Tibial artery (tissue), 4 donors: ENCODE data around the gene MLLT1.
"Not testable (repeated sequence)": the region's sequence is repeated elsewhere in the genome, so short reads cannot be mapped to it uniquely, and the experiment has no call there.

ENCODE experiments used
- DNase-seq, 2 donors: peaks; one replicate each; pipeline ENCODE4 v3.0.0-alpha.2; 2019
- H3K27ac ChIP-seq, 2 donors: fragments of 200-600 bp; sonication (generic) in 1 of 2; 1 replicate in 1 of 2; 2 replicates in 1 of 2; pipeline ENCODE4 v1.5.1; 2018 to 2019; ENCODE audit warnings: mild to moderate bottlenecking in 1 of 2
- H3K27me3 ChIP-seq, 2 donors: fragments of 200-600 bp; sonication (generic) in 1 of 2; one replicate each; pipeline versions ENCODE4 v1.5.1 to v1.6.0; 2016 to 2019
- H3K36me3 ChIP-seq, 3 donors: fragments of 200-600 bp; sonication (generic) in 2 of 3; one replicate each; pipeline ENCODE4 v1.5.1; 2016 to 2019; ENCODE audit warnings: mild to moderate bottlenecking in 2 of 3
- H3K4me1 ChIP-seq, 4 donors: fragments of 200-600 bp; sonication (generic) in 2 of 4; 1 replicate in 3 of 4; 2 replicates in 1 of 4; pipeline ENCODE4 v1.5.1; 2016 to 2019
- H3K4me3 ChIP-seq, 2 donors: fragments of 200-600 bp; sonication (generic) in 1 of 2; 1 replicate in 1 of 2; 2 replicates in 1 of 2; pipeline ENCODE4 v1.5.1; 2018 to 2019; ENCODE audit warnings: mild to moderate bottlenecking in 2 of 2
- H3K9me3 ChIP-seq, 3 donors: fragments of 200-600 bp; sonication (generic) in 1 of 3; one replicate each; pipeline ENCODE4 v1.5.1; 2016 to 2019
- CTCF ChIP-seq, 2 experiments: fragments of 200-600 bp in 1 of 2; fragments of 450-650 bp in 1 of 2; IDR thresholded peaks; one replicate each; pipeline ENCODE4 v1.5.1; 2017 to 2019; ENCODE audit warnings: antibody characterized with exemption in 2 of 2, mild to moderate bottlenecking in 1 of 2, moderate library complexity in 1 of 2
- intact Hi-C: fragments of 100-400 bp; cut with DNase I; formaldehyde crosslinking; loops from one replicate; pipeline ENCODE4 v1.15.0; 2023; ENCODE audit warnings: low total_unique reads

The MLLT1 gene

DNA sequence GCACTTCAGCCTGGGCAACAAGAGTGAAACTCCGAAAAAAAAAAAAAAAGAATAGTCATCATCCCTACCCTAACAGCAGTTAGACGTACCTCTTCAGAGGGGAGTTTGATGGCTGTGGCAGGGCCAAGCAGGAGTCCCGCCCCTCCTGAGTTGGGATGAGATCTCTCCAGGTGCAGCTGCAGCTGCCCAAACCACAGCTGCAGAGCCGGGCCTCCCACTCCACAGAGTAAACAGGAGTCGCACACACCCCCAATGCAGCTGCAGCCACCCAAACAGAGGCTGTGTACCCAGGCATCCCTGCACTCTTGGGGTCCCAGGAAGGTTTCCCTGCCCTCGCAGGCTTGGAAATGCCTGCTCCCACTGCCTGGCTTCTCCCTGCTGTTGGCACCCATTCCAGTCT lies 17.4 kb upstream of the MLLT1 start:
- Histone ChIP-seq H3K9me3 (peaks cover 0 to 21% (median 17%) of the 10 kb centered on the region in 3 donors), H3K4me1 (no peaks in the 10 kb centered on the region), H3K36me3 (peaks cover 0 to under 1% (median 0%) of the 10 kb centered on the region in 3 donors), H3K27ac (no peak overlapping the region), H3K4me3 (no peak overlapping the region), H3K27me3 (peaks cover 0 to 17% of the 10 kb centered on the region in 2 donors)
- intact Hi-C loops = no loop called here
- TF ChIP-seq CTCF (IDR thresholded peaks at IDR 0.05) = no peak
- DNase-seq = no peak

DNA sequence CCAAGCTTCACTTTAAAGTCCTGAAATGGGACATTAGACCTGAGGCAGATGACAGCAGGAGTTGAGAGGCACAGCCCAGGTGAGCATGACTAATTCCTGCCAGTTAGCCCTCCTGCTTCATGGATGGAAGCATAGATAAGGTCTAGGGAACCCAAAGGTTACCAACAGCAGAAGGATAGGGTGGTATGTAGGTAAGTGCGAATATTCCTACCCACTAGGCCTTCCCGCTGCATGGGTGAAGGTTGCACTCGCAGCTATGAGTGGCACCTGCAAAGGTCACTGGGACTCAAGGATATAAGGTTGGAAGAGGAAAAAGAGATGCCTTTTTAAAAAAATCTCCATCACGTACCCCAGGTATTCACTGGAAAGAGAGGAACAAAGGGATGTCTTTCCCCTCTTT lies 12.2 kb upstream of the MLLT1 start:
- DNase-seq = no peak
- Histone ChIP-seq H3K4me3 (no peak overlapping the region), H3K4me1 (no peaks in the 10 kb centered on the region), H3K27me3 (no peaks in the 10 kb centered on the region), H3K36me3 (peaks cover 0 to 9% (median 0%) of the 10 kb centered on the region in 3 donors), H3K9me3 (peaks cover 0 to 59% (median 53%) of the 10 kb centered on the region in 3 donors), H3K27ac (no peak overlapping the region)
- TF ChIP-seq CTCF (IDR thresholded peaks at IDR 0.05) = no peak
- intact Hi-C loops = no loop called here

- peaks cover 0 to 66% (median 57%) of the 10 kb centered on the region in 3 donors for H3K9me3 ChIP-seq
- H3K27me3 ChIP-seq = peaks cover 0 to 9% of the 10 kb centered on the region in 2 donors
- intact Hi-C loops = no loop called here
- H3K4me3 ChIP-seq = no peak overlapping the region
- peaks cover 0 to 9% (median 0%) of the 10 kb centered on the region in 3 donors for H3K36me3 ChIP-seq
- TF ChIP-seq CTCF (IDR thresholded peaks at IDR 0.05) = no peak
- H3K27ac ChIP-seq = no peak overlapping the region
- DNase-seq = no peak
- H3K4me1 ChIP-seq = no peaks in the 10 kb centered on the region
These were observed 9.0 kb upstream of the MLLT1 start for GRCh38 chr19:6288737-6289136.

- Histone ChIP-seq H3K36me3 (peaks cover 0 to 9% (median 0%) of the 10 kb centered on the region in 3 donors), H3K9me3 (peaks cover 0 to 52% (median 44%) of the 10 kb centered on the region in 3 donors), H3K4me1 (no peaks in the 10 kb centered on the region), H3K27me3 (peaks cover 0 to 9% of the 10 kb centered on the region in 2 donors), H3K27ac (no peak overlapping the region), H3K4me3 (no peak overlapping the region)
- DNase-seq = no peak
- TF ChIP-seq CTCF (IDR thresholded peaks at IDR 0.05) = no peak
- intact Hi-C loops = no loop called here
These were observed 7.6 kb upstream of the MLLT1 start for GRCh38 chr19:6287269-6287885.

GRCh38 chr19:6286676-6287075 lies 6.9 kb upstream of the MLLT1 start:
- no peak overlapping the region for H3K27ac ChIP-seq
- intact Hi-C loops = no loop called here
- peaks cover 0 to 45% (median 37%) of the 10 kb centered on the region in 3 donors for H3K9me3 ChIP-seq
- no peak for DNase-seq
- no peaks in the 10 kb centered on the region for H3K4me1 ChIP-seq
- no peak overlapping the region for H3K4me3 ChIP-seq
- peaks cover 0 to 3% (median 0%) of the 10 kb centered on the region in 3 donors for H3K36me3 ChIP-seq
- no peak for TF ChIP-seq CTCF (IDR thresholded peaks at IDR 0.05)
- H3K27me3 ChIP-seq = peaks cover 0 to 9% of the 10 kb centered on the region in 2 donors

DNA sequence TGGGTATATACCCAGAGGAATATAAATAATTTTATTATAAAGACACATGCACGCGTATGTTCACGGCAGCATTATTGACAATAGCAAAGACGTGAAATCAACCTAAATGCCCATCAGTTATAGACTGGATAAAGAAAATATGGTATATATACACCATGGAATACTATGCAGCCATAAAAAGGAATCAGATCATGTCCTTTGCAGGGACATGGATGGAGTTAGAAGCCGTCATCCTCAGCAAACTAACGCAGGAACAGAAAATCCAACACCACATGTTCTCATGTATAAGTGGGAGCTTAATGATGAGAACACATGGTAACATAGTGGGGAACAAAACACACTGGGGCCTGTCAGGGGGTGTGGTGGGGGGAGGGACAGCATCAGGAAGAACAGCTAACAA lies 2.6 kb upstream of the MLLT1 start:
- H3K4me3 ChIP-seq, DNase-seq: not testable (repeated sequence)
- intact Hi-C loops = loop anchor here (5.0 kb wide), 1 partner anchor 65 kb away; no protein-coding TSS in a partner anchor

More for the DNA sequence above, 2.6 kb upstream of the MLLT1 start:
- not testable (repeated sequence) for H3K27me3 ChIP-seq, H3K27ac ChIP-seq, H3K36me3 ChIP-seq
- Histone ChIP-seq H3K9me3 (peaks cover 0 to 13% (median 13%) of the 10 kb centered on the region in 3 donors), H3K4me1 (peaks cover 0 to 24% (median 18%) of the 10 kb centered on the region in 4 donors)
